ENCODE data around the gene GOLM1. TPM values are rescaled to one million over a fixed set of nuclear protein-coding genes. Genes with fewer than 3 reads are reported as not detected.

Gene GOLM1
- total and polyA plus RNA-seq, 2 of the 4 experiments (the other 2 are of a cell fraction): 54.8 to 59.2 TPM

Small RNAs within 50 kb of the gene (microRNA-seq; reads per million reads assigned to microRNA genes)
- gene AL161447.1 (ENCODE audit: insufficient read depth, insufficient read length): not detected

Small RNAs within 50 kb of the gene (small RNA-seq; reads per million reads assigned to genes)
- gene AL161447.1: 0 reads per million in 5 experiments

Other genes with a start within 250 kb of the GOLM1 start
- gene NAA35, start 158.4 kb downstream of the GOLM1 start, total RNA-seq (2012; rRNA removed): 16.5 and 23.9 TPM in 2 replicates
- gene NAA35, start 158.4 kb downstream of the GOLM1 start, polyA plus RNA-seq (2012; rRNA removed): 11.3 and 13.1 TPM in 2 replicates
- gene C9orf153, start 160.1 kb upstream of the GOLM1 start, total RNA-seq (2012; rRNA removed): not detected in 2 replicates
- gene C9orf153, start 160.1 kb upstream of the GOLM1 start, polyA plus RNA-seq (2012; rRNA removed): not detected in 2 replicates
- gene ISCA1, start 183.0 kb upstream of the GOLM1 start, total RNA-seq (2012; rRNA removed): 14.7 and 26.4 TPM in 2 replicates
- 14.0 and 15.1 TPM in 2 replicates for gene ISCA1, start 183.0 kb upstream of the GOLM1 start, polyA plus RNA-seq (2012; rRNA removed)

All from IMR-90 (cell line).